IPS-20b (cell line): Measurements from ENCODE around the gene INTS2.
"Not testable (repeated sequence)": the region's sequence is repeated elsewhere in the genome, so short reads cannot be mapped to it uniquely, and the experiment has no call there.

Source experiments
- H3K27ac ChIP-seq: one replicate; pipeline ENCODE4 v1.5.1; 2013; ENCODE audit warnings: low read length
- H3K27me3 ChIP-seq: 2 replicates; pipeline ENCODE4 v1.6.1; 2013; ENCODE audit warnings: mild to moderate bottlenecking, low read length, inconsistent platforms; ENCODE audit not compliant: insufficient read depth
- H3K36me3 ChIP-seq: 2 replicates; pipeline ENCODE4 v1.6.1; 2013; ENCODE audit warnings: low read depth, mild to moderate bottlenecking, inconsistent platforms, low read length, moderate library complexity; ENCODE audit not compliant: insufficient read depth
- H3K4me1 ChIP-seq: 2 replicates; pipeline ENCODE4 v1.6.1; 2013; ENCODE audit warnings: mild to moderate bottlenecking, control low read depth, inconsistent platforms, low read length, moderate library complexity; ENCODE audit not compliant: insufficient read depth
- H3K4me3 ChIP-seq: 2 replicates; pipeline ENCODE4 v1.5.1; 2013; ENCODE audit warnings: mild to moderate bottlenecking, low read length, inconsistent platforms
- H3K9ac ChIP-seq: 2 replicates; pipeline ENCODE4 v1.6.1; 2013; ENCODE audit warnings: low read depth, mild to moderate bottlenecking, inconsistent platforms, low read length, moderate library complexity
- H3K9me3 ChIP-seq: 2 replicates; pipeline ENCODE4 v1.6.1; 2013; ENCODE audit warnings: mild to moderate bottlenecking, low read depth, low read length, inconsistent platforms; ENCODE audit not compliant: insufficient read depth

The INTS2 gene

GRCh38 chr17:61885865-61886264 is 41.9 kb downstream of the INTS2 start:
- not testable (repeated sequence) for H3K9me3 ChIP-seq, H3K4me1 ChIP-seq, H3K9ac ChIP-seq, H3K27ac ChIP-seq, H3K27me3 ChIP-seq, H3K4me3 ChIP-seq
- peaks cover 58% of the 10 kb centered on the region for H3K36me3 ChIP-seq

- no peaks in the 10 kb centered on the region for H3K4me1 ChIP-seq
- H3K27ac ChIP-seq: no peak overlapping the region
- no peaks in the 10 kb centered on the region for H3K9me3 ChIP-seq
- peaks cover 55% of the 10 kb centered on the region for H3K36me3 ChIP-seq
- H3K4me3 ChIP-seq: no peak overlapping the region
- no peak overlapping the region for H3K9ac ChIP-seq
- no peaks in the 10 kb centered on the region for H3K27me3 ChIP-seq
Measured at GRCh38 chr17:61884864-61885263, 42.9 kb downstream of the INTS2 start.

- Histone ChIP-seq H3K27ac (no peak overlapping the region), H3K36me3 (peaks cover 50% of the 10 kb centered on the region), H3K9me3 (no peaks in the 10 kb centered on the region), H3K4me1 (no peaks in the 10 kb centered on the region), H3K4me3 (no peak overlapping the region), H3K9ac (no peak overlapping the region), H3K27me3 (no peaks in the 10 kb centered on the region)
Measured at GRCh38 chr17:61880589-61881102, 47.1 kb downstream of the INTS2 start.

- Histone ChIP-seq H3K4me3 (no peak overlapping the region), H3K9ac (no peak overlapping the region), H3K27ac (no peak overlapping the region), H3K27me3 (no peaks in the 10 kb centered on the region), H3K9me3 (no peaks in the 10 kb centered on the region), H3K4me1 (no peaks in the 10 kb centered on the region), H3K36me3 (peaks cover 47% of the 10 kb centered on the region)
Measured at GRCh38 chr17:61878984-61879612, 48.7 kb downstream of the INTS2 start.

GRCh38 chr17:61878520-61878919 is 49.3 kb downstream of the INTS2 start:
- Histone ChIP-seq H3K36me3 (peaks cover 48% of the 10 kb centered on the region), H3K4me1 (no peaks in the 10 kb centered on the region), H3K9me3 (no peaks in the 10 kb centered on the region), H3K4me3 (no peak overlapping the region), H3K9ac (no peak overlapping the region), H3K27me3 (no peaks in the 10 kb centered on the region), H3K27ac (no peak overlapping the region)

- H3K27ac ChIP-seq: no peak overlapping the region
- peaks cover 48% of the 10 kb centered on the region for H3K36me3 ChIP-seq
- no peak overlapping the region for H3K9ac ChIP-seq
- no peaks in the 10 kb centered on the region for H3K27me3 ChIP-seq
- no peaks in the 10 kb centered on the region for H3K9me3 ChIP-seq
- H3K4me1 ChIP-seq: no peaks in the 10 kb centered on the region
- no peak overlapping the region for H3K4me3 ChIP-seq
Measured at GRCh38 chr17:61877837-61878236, 49.9 kb downstream of the INTS2 start.

- Histone ChIP-seq H3K4me3 (no peak overlapping the region), H3K9me3 (no peaks in the 10 kb centered on the region), H3K9ac (no peak overlapping the region), H3K27me3 (no peaks in the 10 kb centered on the region), H3K4me1 (no peaks in the 10 kb centered on the region), H3K36me3 (peaks cover 57% of the 10 kb centered on the region), H3K27ac (no peak overlapping the region)
Measured at GRCh38 chr17:61875804-61876203, 52.0 kb downstream of the INTS2 start.

- Histone ChIP-seq H3K4me3 (no peak overlapping the region), H3K36me3 (peaks cover 62% of the 10 kb centered on the region), H3K9me3 (no peaks in the 10 kb centered on the region), H3K9ac (no peak overlapping the region), H3K27ac (no peak overlapping the region), H3K27me3 (no peaks in the 10 kb centered on the region), H3K4me1 (no peaks in the 10 kb centered on the region)
Measured at GRCh38 chr17:61875285-61875684, 52.5 kb downstream of the INTS2 start.

GRCh38 chr17:61874075-61874474 is 53.7 kb downstream of the INTS2 start:
- Histone ChIP-seq H3K4me1 (no peaks in the 10 kb centered on the region), H3K27me3 (no peaks in the 10 kb centered on the region), H3K4me3 (no peak overlapping the region), H3K27ac (no peak overlapping the region), H3K9me3 (no peaks in the 10 kb centered on the region), H3K36me3 (peaks cover 72% of the 10 kb centered on the region), H3K9ac (no peak overlapping the region)

- Histone ChIP-seq H3K27me3 (no peaks in the 10 kb centered on the region), H3K27ac (no peak overlapping the region), H3K4me3 (no peak overlapping the region), H3K9me3 (no peaks in the 10 kb centered on the region), H3K9ac (no peak overlapping the region), H3K4me1 (no peaks in the 10 kb centered on the region), H3K36me3 (peaks cover 74% of the 10 kb centered on the region)
Measured at GRCh38 chr17:61872099-61872498, 55.7 kb downstream of the INTS2 start.

GRCh38 chr17:61869138-61869537 is 58.6 kb downstream of the INTS2 start:
- H3K4me1 ChIP-seq: no peaks in the 10 kb centered on the region
- peaks cover 63% of the 10 kb centered on the region for H3K36me3 ChIP-seq
- H3K4me3 ChIP-seq: no peak overlapping the region
- H3K9me3 ChIP-seq: no peaks in the 10 kb centered on the region
- no peak overlapping the region for H3K9ac ChIP-seq
- H3K27me3 ChIP-seq: no peaks in the 10 kb centered on the region
- H3K27ac ChIP-seq: no peak overlapping the region

GRCh38 chr17:61868074-61868473 is 59.7 kb downstream of the INTS2 start:
- Histone ChIP-seq H3K4me3 (no peak overlapping the region), H3K4me1 (no peaks in the 10 kb centered on the region), H3K9ac (no peak overlapping the region), H3K36me3 (peaks cover 52% of the 10 kb centered on the region), H3K27ac (no peak overlapping the region), H3K9me3 (no peaks in the 10 kb centered on the region), H3K27me3 (no peaks in the 10 kb centered on the region)
